Tibial nerve (tissue), 4 donors: ENCODE results near the gene ADAMTS2.

ENCODE experiments used
- EP300 ChIP-seq, 2 donors: sonication (generic); formaldehyde crosslinking; IDR thresholded peaks; one replicate each; pipeline ENCODE4 v1.6.1; 2017; ENCODE audit warnings: antibody characterized with exemption in 2 of 2, mild to moderate bottlenecking in 1 of 2
- POLR2A ChIP-seq, 2 donors: fragments of 450-650 bp; IDR thresholded peaks; one replicate each; pipeline ENCODE4 v1.6.1; 2017; ENCODE audit warnings: antibody characterized with exemption in 2 of 2, mild to moderate bottlenecking in 2 of 2, moderate library complexity in 2 of 2
- TF ChIP-seq, protein P1 (sequence below), 5 experiments: fragments of 200-600 bp in 3 of 5; fragments of 450-650 bp in 2 of 5; sonication (generic) in 3 of 5; IDR thresholded peaks; one replicate each; pipeline ENCODE4 v1.5.1; 2016 to 2019; ENCODE audit warnings: antibody characterized with exemption in 5 of 5, mild to moderate bottlenecking in 3 of 5, moderate library complexity in 2 of 5

DNA sequence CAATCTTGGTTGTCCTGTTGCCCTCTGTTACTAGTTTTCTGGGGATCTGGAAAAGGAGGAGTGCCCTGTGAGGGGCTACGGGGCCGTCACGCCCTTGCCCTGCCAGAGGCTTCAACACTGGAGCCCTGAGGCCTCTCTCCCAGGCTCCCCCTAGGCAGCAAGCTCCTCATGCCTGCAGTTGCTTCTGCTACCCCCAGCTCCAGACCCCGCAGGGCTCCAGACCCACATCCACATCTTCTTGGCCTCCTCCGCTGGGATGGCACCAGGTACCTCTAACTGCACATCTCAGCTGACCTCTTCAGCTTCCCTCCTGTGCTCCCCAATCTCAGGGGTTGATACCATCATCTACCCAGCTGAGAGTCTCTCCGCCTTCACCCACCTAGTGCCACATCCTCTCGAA is 169.1 kb downstream of the ADAMTS2 start:
- TF ChIP-seq, protein P1, sequence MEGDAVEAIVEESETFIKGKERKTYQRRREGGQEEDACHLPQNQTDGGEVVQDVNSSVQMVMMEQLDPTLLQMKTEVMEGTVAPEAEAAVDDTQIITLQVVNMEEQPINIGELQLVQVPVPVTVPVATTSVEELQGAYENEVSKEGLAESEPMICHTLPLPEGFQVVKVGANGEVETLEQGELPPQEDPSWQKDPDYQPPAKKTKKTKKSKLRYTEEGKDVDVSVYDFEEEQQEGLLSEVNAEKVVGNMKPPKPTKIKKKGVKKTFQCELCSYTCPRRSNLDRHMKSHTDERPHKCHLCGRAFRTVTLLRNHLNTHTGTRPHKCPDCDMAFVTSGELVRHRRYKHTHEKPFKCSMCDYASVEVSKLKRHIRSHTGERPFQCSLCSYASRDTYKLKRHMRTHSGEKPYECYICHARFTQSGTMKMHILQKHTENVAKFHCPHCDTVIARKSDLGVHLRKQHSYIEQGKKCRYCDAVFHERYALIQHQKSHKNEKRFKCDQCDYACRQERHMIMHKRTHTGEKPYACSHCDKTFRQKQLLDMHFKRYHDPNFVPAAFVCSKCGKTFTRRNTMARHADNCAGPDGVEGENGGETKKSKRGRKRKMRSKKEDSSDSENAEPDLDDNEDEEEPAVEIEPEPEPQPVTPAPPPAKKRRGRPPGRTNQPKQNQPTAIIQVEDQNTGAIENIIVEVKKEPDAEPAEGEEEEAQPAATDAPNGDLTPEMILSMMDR (IDR thresholded peaks at IDR 0.05) = no peak
- TF ChIP-seq POLR2A (IDR thresholded peaks at IDR 0.05) (no peak), EP300 (IDR thresholded peaks at IDR 0.05) (no peak)
